Measurements from ENCODE around the gene DUSP21. TPM values are rescaled to one million over a fixed set of nuclear protein-coding genes. Genes with fewer than 3 reads are reported as not detected.

DUSP21 gene
- not detected for total RNA-seq

DNA sequence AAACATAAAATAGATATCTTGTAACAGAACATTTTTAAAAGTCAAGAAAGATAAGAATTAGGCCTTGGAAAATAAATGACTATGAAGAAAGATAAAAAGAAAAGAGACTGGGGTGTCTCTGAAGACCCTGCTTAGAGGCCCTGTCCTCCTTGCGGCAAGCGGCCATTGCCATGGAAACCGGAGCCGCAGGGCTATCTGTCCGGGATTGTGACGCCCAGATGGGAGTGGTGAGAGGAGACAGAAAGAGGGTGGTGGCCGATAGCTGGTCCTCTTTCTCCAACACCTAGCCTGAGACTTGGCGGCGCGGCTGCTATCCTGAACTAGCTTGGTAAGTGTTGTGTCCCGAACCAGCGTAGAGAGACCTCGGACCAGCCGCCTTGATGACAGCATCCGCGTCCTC lies at the start of gene DUSP21:
Gene DUSP21, plus strand, starts transcription at position 269 of the 400 bp plus-strand sequence. Its CDS starts 112 bp downstream, at position 381.
- Histone ChIP-seq H3K9ac (ENCODE audit: low read depth in 2 of 2, low read length in 2 of 2) (no peak within 1 kb of the TSS), H3K36me3 (no peaks in the 10 kb centered on the region), H3K4me1 (no peaks in the 10 kb centered on the region), H3K27ac (no peak within 1 kb of the TSS), H3K4me3 (no peak within 1 kb of the TSS), H3K9me3 (no peaks in the 10 kb centered on the region), H3K27me3 (no peaks in the 10 kb centered on the region)
- intact Hi-C loops (cut with DNase I): no loop called here
- DNase-seq: no peak
- TF ChIP-seq, protein P1, sequence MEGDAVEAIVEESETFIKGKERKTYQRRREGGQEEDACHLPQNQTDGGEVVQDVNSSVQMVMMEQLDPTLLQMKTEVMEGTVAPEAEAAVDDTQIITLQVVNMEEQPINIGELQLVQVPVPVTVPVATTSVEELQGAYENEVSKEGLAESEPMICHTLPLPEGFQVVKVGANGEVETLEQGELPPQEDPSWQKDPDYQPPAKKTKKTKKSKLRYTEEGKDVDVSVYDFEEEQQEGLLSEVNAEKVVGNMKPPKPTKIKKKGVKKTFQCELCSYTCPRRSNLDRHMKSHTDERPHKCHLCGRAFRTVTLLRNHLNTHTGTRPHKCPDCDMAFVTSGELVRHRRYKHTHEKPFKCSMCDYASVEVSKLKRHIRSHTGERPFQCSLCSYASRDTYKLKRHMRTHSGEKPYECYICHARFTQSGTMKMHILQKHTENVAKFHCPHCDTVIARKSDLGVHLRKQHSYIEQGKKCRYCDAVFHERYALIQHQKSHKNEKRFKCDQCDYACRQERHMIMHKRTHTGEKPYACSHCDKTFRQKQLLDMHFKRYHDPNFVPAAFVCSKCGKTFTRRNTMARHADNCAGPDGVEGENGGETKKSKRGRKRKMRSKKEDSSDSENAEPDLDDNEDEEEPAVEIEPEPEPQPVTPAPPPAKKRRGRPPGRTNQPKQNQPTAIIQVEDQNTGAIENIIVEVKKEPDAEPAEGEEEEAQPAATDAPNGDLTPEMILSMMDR (IDR thresholded peaks at IDR 0.05): no peak

DNA sequence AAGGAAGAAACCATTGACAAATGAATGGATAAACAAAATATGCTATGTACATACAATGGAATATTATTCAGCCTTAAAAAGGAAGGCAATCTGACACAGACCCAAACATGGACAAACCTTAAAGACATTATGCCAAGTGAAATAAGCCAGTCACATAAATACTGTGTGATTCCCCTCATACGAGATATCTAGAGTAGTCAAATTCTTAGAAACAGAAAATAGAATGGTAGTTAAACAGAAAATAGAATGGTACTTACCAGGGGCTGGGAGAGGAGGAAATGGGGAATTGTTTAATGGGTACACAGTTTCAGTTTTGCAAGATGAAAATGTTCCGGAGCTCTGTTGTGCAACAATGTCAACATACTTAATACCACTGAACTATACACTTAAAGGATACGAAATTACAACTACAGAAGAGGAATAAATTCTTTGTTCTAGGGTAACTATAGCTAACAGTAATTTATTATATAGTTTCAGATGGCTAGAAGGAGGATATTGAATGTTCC lies 47.8 kb upstream of the DUSP21 start:
- no peaks in the 10 kb centered on the region for H3K36me3 ChIP-seq
- intact Hi-C loops (cut with DNase I): no loop called here
- H3K9ac ChIP-seq (ENCODE audit: low read depth in 2 of 2, low read length in 2 of 2): no peak overlapping the region
- H3K27ac ChIP-seq: no peak overlapping the region
- no peak overlapping the region for H3K4me3 ChIP-seq
- no peak for DNase-seq
- no peaks in the 10 kb centered on the region for H3K4me1 ChIP-seq
- TF ChIP-seq, protein P1 (IDR thresholded peaks at IDR 0.05): no peak
- H3K9me3 ChIP-seq: no peaks in the 10 kb centered on the region
- no peaks in the 10 kb centered on the region for H3K27me3 ChIP-seq

DNA sequence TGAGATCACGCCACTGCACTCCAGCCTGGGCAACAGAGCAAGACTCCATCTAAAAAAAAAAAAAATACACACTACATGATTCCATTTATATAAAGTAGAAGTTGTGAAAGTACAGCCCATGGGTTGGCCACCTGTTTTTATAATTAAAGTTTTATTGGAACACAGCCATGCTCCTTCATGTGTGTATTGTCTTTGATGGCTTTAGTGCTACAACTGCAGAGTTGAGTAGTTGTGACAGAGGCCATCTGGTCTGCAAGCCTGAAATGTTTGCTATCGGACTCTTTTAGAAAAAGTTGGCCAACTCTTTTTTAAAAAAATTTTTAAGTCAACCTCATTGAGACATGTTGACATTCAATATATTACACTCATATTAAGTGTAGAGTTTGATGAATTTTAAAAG lies 41.2 kb upstream of the DUSP21 start:
- no peaks in the 10 kb centered on the region for H3K9me3 ChIP-seq
- TF ChIP-seq, protein P1 (IDR thresholded peaks at IDR 0.05): no peak
- H3K9ac ChIP-seq (ENCODE audit: low read depth in 2 of 2, low read length in 2 of 2): no peak overlapping the region
- DNase-seq: no peak
- no peak overlapping the region for H3K4me3 ChIP-seq
- H3K4me1 ChIP-seq: no peaks in the 10 kb centered on the region
- no peak overlapping the region for H3K27ac ChIP-seq
- H3K36me3 ChIP-seq: no peaks in the 10 kb centered on the region
- intact Hi-C loops (cut with DNase I): no loop called here
- no peaks in the 10 kb centered on the region for H3K27me3 ChIP-seq

DNA sequence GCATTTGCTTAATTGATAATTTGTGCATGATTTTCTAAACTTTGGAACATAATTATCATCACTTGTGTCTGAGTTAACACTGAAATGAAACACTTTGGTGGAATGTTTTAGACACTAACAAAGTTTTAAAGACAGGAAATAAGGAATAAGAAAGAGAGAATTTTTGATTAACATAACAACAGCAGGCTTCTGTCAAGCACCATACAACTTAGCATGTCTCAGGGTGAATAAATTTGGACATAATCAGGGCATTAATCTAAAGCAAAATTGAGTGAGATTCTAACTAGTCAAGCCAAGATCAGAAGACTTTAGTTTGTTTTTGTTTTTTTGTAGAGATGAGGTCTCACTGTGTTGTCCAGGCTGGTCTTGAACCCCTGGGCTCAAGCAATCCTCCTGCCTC lies 28.1 kb upstream of the DUSP21 start:
- Histone ChIP-seq H3K9me3 (no peaks in the 10 kb centered on the region), H3K4me1 (no peaks in the 10 kb centered on the region), H3K27me3 (no peaks in the 10 kb centered on the region), H3K4me3 (no peak overlapping the region), H3K27ac (no peak overlapping the region), H3K9ac (ENCODE audit: low read depth in 2 of 2, low read length in 2 of 2) (no peak overlapping the region), H3K36me3 (no peaks in the 10 kb centered on the region)
- TF ChIP-seq, protein P1 (IDR thresholded peaks at IDR 0.05): no peak
- no peak for DNase-seq
- intact Hi-C loops (cut with DNase I): no loop called here

DNA sequence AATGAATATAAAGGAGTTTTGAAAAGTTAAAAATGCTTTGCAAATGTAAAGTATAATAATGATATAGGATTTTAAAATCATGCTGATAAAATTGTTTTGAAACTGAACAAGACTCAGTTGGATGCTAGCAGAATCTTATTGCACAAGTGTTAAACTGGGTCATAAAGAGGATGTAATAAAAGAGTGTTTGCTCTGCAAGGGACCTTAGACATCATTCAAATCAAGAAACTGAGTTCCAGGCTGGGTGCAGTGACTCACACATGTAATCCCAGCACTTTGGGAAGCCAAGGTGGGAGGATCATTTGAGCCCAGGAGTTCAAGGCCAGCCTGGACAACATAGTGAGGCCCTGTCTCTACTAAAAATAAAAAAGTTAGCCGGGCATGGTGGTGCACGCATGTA lies 27.5 kb upstream of the DUSP21 start:
- intact Hi-C loops (cut with DNase I): no loop called here
- no peak for DNase-seq
- TF ChIP-seq, protein P1 (IDR thresholded peaks at IDR 0.05): no peak

More for the DNA sequence above, 27.5 kb upstream of the DUSP21 start:
- Histone ChIP-seq H3K36me3 (no peaks in the 10 kb centered on the region), H3K9me3 (no peaks in the 10 kb centered on the region), H3K4me3 (no peak overlapping the region), H3K27me3 (no peaks in the 10 kb centered on the region), H3K4me1 (no peaks in the 10 kb centered on the region), H3K9ac (ENCODE audit: low read depth in 2 of 2, low read length in 2 of 2) (no peak overlapping the region), H3K27ac (no peak overlapping the region)
